Lung (tissue), 12 donors: ENCODE data around the gene CAMSAP2. TPM values are rescaled to one million over a fixed set of nuclear protein-coding genes. Genes with fewer than 3 reads are reported as not detected.

Source experiments
- ATAC-seq: fragments of 200-7000 bp; cut with Tn5 transposase; one replicate; pipeline ENCODE4 v1.9.1; 2020; ENCODE audit warnings: moderate number of reproducible peaks; ENCODE audit not compliant: insufficient read depth, low FRiP score
- DNase-seq, 3 donors: peaks; one replicate each; pipeline ENCODE4 v3.0.0-alpha.2; 2013 to 2017
- H3K27ac ChIP-seq, 2 donors: one replicate each; pipeline ENCODE4 v1.5.1; 2013; ENCODE audit warnings: mild to moderate bottlenecking in 2 of 2, moderate library complexity in 2 of 2, control low read depth in 1 of 2, inconsistent platforms in 1 of 2, low read depth in 1 of 2, low read length in 1 of 2
- H3K27me3 ChIP-seq, 3 donors: one replicate each; pipeline ENCODE4 v1.5.1; 2013; ENCODE audit warnings: low read length in 2 of 3; ENCODE audit not compliant: control insufficient read depth in 3 of 3, insufficient read depth in 3 of 3
- H3K36me3 ChIP-seq, 4 donors: one replicate each; pipeline ENCODE4 v1.5.1; 2013; ENCODE audit warnings: low read length in 4 of 4, mild to moderate bottlenecking in 1 of 4, moderate library complexity in 1 of 4; ENCODE audit not compliant: control insufficient read depth in 4 of 4, insufficient read depth in 4 of 4
- H3K4me1 ChIP-seq, 5 donors: one replicate each; pipeline ENCODE4 v1.5.1; 2013; ENCODE audit warnings: low read length in 5 of 5, mild to moderate bottlenecking in 2 of 5, moderate library complexity in 1 of 5; ENCODE audit not compliant: control insufficient read depth in 5 of 5, insufficient read depth in 5 of 5
- H3K4me3 ChIP-seq: one replicate; pipeline ENCODE4 v1.5.1; 2013; ENCODE audit warnings: mild to moderate bottlenecking, control low read depth, moderate library complexity
- H3K9ac ChIP-seq, 2 donors: one replicate each; pipeline ENCODE4 v1.5.1; 2013; ENCODE audit warnings: low read length in 2 of 2, control low read depth in 1 of 2; ENCODE audit not compliant: insufficient read depth in 1 of 2
- H3K9me3 ChIP-seq, 4 donors: one replicate each; pipeline ENCODE4 v1.5.1; 2013; ENCODE audit warnings: low read length in 3 of 4, mild to moderate bottlenecking in 1 of 4, moderate library complexity in 1 of 4; ENCODE audit not compliant: control insufficient read depth in 4 of 4, insufficient read depth in 3 of 4
- WGBS, 2 donors: extraction: QIAGEN DNeasy Blood & Tissue Kit; methylation state at CpG; one replicate each; pipeline ENCODE4 v1.1.7; 2013; 5-methylcytosine and 5-hydroxymethylcytosine counted together
- polyA plus RNA-seq, 2 donors: library from polyadenylated mRNA; stranded (reverse); fragments of 200-250 nt; gene quantifications; one replicate each; pipeline ENCODE4 v1.2.1, GENCODE V29; 2013
- total RNA-seq, 2 donors: library from RNA; depleted of rRNA in 1 of 2; stranded (reverse); fragments of >200 nt in 1 of 2; gene quantifications; one replicate each; pipeline ENCODE4 v1.2.1, GENCODE V29; 2014 to 2021
- TF ChIP-seq, protein P1 (sequence below): IDR thresholded peaks from 2 replicates; pipeline ENCODE4 v1.5.1; 2012; ENCODE audit warnings: mild to moderate bottlenecking; ENCODE audit errors: control extremely low read depth, extremely low read depth
- donor health status: control.
- donor health status: control.
- donor health status: Bipolar disorder and iron deficiency.
- donor health status: healthy.
- donor health status: DM: yes; HTN: yes; CAD: no.

The CAMSAP2 gene
- total and polyA plus RNA-seq, 4 donors = 8.0 to 51.8 (median 16.6) TPM

DNA sequence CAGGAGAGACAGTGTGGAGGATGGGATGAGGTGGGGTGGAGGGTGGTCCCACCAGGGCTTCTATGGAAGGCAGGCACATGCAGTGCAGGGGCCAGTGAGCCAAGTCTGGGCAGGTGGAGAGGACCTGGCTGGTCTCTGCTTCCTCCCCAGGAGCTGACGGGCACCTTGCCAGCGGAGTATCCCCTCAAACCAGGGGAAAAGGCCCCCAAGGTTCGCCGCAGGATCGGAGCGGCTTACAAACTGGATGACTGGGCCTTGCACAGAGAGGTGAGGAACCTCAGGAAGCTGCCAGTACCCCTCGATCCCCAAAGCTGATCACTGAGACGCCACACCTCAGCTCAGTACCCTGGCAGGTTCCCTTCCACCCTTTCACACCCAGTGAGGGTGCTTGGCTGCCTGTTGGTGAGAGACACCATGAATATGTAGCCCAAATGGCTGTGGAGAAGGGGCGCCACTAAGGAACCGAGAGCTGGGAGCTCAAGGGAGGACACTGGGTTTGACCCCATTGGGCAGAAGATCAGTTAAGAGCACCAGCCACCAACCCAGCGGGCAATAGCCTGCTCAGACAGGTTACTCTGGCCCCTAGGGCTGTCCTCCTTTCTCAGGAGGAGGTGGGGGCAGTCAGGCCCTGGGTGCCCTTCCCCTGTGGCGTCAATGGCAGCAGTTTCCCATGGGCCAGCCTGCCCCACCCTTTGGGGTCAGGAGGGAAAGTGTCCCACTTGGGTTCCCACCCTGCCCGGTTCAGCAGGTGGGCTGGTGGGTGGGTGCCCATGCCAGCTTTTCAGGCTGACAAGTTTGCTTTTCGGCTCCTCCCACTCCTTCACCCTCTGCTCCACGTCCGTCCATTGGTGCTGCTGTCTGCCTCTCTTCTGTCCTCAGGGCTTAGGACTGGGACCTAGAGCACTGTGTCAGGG lies 161.5 kb downstream of the CAMSAP2 start:
- Histone ChIP-seq H3K9ac (no peak overlapping the region), H3K9me3 (no peaks in the 10 kb centered on the region), H3K4me3 (no peak overlapping the region), H3K27ac (no peak overlapping the region), H3K27me3 (no peaks in the 10 kb centered on the region), H3K36me3 (peaks cover 0 to 7% (median 1%) of the 10 kb centered on the region in 4 donors), H3K4me1 (peaks cover 0 to 5% (median 0%) of the 10 kb centered on the region in 5 donors)
- TF ChIP-seq, protein P1, sequence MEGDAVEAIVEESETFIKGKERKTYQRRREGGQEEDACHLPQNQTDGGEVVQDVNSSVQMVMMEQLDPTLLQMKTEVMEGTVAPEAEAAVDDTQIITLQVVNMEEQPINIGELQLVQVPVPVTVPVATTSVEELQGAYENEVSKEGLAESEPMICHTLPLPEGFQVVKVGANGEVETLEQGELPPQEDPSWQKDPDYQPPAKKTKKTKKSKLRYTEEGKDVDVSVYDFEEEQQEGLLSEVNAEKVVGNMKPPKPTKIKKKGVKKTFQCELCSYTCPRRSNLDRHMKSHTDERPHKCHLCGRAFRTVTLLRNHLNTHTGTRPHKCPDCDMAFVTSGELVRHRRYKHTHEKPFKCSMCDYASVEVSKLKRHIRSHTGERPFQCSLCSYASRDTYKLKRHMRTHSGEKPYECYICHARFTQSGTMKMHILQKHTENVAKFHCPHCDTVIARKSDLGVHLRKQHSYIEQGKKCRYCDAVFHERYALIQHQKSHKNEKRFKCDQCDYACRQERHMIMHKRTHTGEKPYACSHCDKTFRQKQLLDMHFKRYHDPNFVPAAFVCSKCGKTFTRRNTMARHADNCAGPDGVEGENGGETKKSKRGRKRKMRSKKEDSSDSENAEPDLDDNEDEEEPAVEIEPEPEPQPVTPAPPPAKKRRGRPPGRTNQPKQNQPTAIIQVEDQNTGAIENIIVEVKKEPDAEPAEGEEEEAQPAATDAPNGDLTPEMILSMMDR = no peak
- ATAC-seq (no peak), DNase-seq (no peak)
- WGBS, 2 donors = 93 to 95% methylated on average over 14 to 16 of the region's 16 CpGs

DNA sequence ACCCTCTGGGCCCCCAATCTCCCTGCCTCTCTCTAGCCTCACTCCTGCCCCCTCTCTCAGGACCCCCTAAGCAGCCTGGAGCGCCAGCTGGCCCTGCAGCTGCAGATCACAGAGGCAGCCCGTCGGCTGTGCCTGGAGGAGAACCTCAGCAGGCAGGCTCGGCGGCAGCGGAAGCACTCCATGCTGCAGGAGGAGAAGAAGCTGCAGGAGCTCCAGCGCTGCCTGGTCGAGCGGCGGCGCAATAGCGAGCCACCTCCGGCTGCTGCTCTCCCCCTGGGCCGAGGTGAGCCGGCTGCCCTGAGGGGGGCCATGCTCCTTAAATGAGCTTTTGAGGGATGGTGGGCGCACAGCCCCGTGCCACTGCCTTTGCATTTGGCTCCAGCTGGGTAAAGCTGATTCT lies 162.2 kb downstream of the CAMSAP2 start:
- Histone ChIP-seq H3K4me3 (no peak overlapping the region), H3K27me3 (no peaks in the 10 kb centered on the region), H3K4me1 (peaks cover 0 to 5% (median 0%) of the 10 kb centered on the region in 5 donors), H3K9ac (no peak overlapping the region), H3K36me3 (peaks cover 0 to 7% (median 1%) of the 10 kb centered on the region in 4 donors), H3K9me3 (no peaks in the 10 kb centered on the region), H3K27ac (no peak overlapping the region)
- 93 to 95% methylated on average over 17 of the region's 17 CpGs for WGBS, 2 donors
- no peak for ATAC-seq
- TF ChIP-seq, protein P1 = no peak
- DNase-seq = no peak

DNA sequence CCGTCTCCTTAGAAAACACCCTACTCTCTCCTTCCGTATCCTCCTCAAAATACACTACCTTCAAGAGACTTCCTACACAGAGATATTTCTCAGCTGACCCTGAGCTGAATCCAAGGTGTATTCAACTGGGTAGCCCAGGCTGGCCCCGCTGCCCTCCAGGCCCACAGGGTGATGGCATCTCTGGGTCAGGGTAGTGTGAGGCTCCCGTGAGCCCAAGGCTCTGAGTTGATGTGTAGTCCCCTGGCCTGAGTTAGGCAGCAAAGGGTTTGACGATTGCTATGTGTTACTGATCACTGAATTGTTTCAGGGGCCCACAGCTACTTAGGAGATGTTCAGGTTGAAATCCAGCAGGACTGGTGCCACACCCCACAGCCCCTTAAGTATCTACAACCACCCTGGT lies 162.7 kb downstream of the CAMSAP2 start:
- TF ChIP-seq, protein P1 = no peak
- Histone ChIP-seq H3K9ac (no peak overlapping the region), H3K27me3 (no peaks in the 10 kb centered on the region), H3K27ac (no peak overlapping the region), H3K4me1 (peaks cover 0 to 5% (median 0%) of the 10 kb centered on the region in 5 donors), H3K9me3 (no peaks in the 10 kb centered on the region), H3K36me3 (peaks cover 0 to 7% (median 1%) of the 10 kb centered on the region in 4 donors), H3K4me3 (no peak overlapping the region)
- ATAC-seq (no peak), DNase-seq (no peak)
- WGBS, 2 donors = 95 to 98% methylated on average over 5 of the region's 5 CpGs
